Mammary epithelial cell (primary cell): ENCODE results near the gene GJC3.

Experiments used
- EZH2 ChIP-seq: IDR thresholded peaks from 2 replicates; pipeline ENCODE4 v1.6.1; 2012; ENCODE audit warnings: low read length, inconsistent platforms, borderline replicate concordance
- TF ChIP-seq, protein P1 (sequence below), 2 donors: IDR thresholded peaks in 1 of 2; conservative IDR thresholded peaks in 1 of 2; 2 replicates each; pipeline ENCODE4 v1.5.1; 2011 to 2012; ENCODE audit warnings: inconsistent platforms in 2 of 2, low read length in 2 of 2, mild to moderate bottlenecking in 2 of 2, control low read depth in 1 of 2, low read depth in 1 of 2; ENCODE audit not compliant: insufficient read depth in 1 of 2; ENCODE audit errors: extremely low read depth in 1 of 2

- TF ChIP-seq, protein P1, sequence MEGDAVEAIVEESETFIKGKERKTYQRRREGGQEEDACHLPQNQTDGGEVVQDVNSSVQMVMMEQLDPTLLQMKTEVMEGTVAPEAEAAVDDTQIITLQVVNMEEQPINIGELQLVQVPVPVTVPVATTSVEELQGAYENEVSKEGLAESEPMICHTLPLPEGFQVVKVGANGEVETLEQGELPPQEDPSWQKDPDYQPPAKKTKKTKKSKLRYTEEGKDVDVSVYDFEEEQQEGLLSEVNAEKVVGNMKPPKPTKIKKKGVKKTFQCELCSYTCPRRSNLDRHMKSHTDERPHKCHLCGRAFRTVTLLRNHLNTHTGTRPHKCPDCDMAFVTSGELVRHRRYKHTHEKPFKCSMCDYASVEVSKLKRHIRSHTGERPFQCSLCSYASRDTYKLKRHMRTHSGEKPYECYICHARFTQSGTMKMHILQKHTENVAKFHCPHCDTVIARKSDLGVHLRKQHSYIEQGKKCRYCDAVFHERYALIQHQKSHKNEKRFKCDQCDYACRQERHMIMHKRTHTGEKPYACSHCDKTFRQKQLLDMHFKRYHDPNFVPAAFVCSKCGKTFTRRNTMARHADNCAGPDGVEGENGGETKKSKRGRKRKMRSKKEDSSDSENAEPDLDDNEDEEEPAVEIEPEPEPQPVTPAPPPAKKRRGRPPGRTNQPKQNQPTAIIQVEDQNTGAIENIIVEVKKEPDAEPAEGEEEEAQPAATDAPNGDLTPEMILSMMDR (conservative IDR thresholded peaks at IDR 0.05 in 1 of 2, IDR thresholded peaks at IDR 0.05 in 1 of 2; ENCODE audit: extremely low read depth in 1 of 2, insufficient read depth in 1 of 2, low read depth in 1 of 2, low read length in 2 of 2), result no peak
- no peak for TF ChIP-seq EZH2
Observed at GRCh38 chr7:99926321-99926720, 3.1 kb downstream of the GJC3 start.
